HG03439 (cell line): Measurements from ENCODE around the gene RNF208.
"Not testable (repeated sequence)": the region's sequence is repeated elsewhere in the genome, so short reads cannot be mapped to it uniquely, and the experiment has no call there.

Experiments
- ATAC-seq: cut with Tn5 transposase; IDR thresholded peaks from one replicate; pipeline ENCODE4 v1.9.1; 2021; ENCODE audit warnings: mild to moderate bottlenecking, moderate library complexity; ENCODE audit not compliant: unreplicated experiment

The RNF208 gene, protein sequence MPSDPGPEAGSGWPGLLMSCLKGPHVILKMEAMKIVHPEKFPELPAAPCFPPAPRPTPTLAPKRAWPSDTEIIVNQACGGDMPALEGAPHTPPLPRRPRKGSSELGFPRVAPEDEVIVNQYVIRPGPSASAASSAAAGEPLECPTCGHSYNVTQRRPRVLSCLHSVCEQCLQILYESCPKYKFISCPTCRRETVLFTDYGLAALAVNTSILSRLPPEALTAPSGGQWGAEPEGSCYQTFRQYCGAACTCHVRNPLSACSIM

DNA sequence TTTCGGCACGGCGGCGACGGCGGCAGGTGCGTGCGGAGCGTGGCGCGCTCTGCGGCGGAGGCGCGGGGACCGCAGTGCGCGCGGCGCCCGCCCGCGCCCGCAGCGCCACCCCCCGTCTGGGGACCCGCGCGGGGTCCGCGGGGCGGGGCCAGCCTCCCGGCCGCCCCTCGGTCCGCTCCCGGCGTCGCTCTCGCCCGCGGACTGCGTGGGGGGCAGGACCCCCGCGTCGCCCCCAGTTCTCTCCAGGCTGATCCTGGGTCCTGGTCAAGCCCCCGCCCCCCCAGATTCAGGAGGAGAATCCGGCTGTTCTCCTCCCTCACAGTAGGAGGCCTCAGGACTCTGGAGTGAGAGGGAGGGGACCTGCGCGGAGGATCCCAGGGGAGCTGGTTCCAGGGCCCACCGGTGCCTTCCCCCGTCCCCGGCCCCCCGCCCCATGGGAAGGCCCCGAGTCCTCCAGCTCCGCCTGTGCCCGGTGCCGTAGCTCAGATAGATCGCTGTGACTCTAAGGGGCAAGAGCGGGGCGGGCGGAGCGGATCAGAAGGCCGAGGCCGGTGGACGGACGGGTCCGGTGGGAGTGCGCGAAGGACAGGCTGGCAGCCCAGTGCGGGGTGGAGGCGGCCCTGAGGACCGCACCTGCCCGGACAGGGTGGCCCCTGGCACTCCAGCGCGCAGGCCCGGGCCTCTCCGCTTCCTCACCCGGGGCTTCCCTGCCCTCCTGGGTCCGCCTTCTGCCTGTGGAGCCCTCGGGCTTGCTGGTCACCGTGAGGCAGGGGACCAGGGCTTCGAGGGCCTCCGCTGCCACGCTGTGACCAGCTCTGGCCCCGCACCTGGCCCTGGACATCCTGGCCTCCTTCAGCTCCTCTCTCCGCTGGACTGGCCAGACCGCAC lies at the start of gene RNF208:
Gene RNF208, minus strand, starts transcription at position 51 of the 888 bp plus-strand sequence. CDS start 1,028 bp downstream, outside the sequence.
- ATAC-seq: peak; percentile 11

DNA sequence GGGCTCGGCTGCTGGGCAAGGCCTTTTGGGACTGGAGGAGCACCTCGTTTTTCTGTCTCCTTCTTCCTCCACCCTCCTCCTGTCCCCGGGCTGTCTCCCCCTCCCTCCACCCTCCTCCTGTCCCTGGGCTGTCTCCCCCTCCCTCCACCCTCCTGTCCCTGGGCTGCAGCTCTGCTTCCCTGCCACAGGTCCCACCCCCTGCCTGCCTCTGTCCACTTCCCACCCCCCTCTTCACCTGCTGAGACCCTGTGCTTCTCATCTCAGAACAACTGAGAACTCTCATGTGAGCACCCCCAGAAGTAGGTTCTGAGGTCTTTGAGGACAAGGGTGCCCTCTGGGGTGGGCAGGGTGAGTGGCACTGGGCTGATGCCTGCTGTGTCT lies 49.6 kb upstream of the RNF208 start:
- no peak for ATAC-seq

DNA sequence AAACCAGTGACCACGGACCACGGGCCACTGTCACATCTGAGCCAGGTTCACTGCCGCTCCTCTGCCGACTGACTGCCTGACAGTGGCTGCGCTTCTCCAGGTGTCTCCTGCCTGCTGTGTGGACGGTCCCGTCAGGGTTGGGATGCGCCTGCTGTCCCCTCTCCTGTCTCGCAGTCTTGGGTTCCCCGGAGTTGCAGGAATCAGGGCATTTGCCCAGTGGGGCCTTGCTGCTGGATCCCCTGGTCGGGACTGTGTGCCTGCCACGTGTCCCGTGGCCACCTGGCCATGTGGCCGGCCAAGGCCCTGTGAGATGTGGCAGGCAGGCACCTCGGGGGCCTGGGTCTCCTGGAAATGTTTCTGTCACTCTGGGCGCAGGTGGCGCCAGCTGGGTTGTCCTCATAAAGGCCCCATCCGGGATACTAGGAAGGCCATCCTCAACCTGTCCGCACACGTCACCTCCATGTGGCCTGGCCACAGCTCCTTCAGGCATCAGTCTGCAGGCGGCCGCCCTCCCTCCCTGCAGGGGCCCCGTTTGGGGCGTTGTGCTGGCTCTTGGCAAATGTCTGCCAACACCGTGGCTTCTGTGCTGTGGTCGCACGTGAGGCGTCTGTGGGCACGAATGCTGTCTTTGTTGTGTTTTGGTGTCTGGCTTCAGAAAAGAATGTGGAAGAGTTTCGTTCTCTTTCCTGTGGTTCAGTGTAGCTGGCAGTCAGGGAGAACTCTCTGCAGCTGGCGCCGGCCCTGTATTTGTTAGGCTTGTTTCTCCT lies 49.1 kb upstream of the RNF208 start:
- ATAC-seq: no peak

DNA sequence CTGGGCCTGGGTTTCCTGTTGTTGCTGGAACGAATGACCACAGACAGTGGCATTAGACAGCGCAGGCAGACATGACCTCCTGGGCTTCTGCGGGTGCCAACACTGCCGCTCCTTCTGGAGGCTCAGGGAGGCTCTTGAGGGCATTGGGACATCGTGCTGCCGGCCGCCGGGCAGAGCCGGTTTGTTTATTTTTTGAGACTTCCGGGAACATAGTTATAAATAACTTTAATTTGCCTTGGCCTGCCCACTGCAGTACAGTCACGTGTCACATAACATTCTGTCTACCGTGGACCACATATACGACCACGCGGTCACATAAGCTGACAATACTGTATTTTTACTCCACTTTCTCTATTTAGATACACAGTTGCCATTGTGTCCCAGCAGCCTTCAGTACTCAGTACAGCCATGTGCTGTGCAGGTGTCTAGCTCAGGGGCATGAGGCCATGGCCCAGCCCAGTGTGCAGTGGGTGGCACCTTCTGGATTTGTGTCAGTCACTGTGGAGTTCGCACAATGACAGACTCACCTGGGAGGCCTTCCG lies 47.3 kb upstream of the RNF208 start:
- ATAC-seq: no peak

DNA sequence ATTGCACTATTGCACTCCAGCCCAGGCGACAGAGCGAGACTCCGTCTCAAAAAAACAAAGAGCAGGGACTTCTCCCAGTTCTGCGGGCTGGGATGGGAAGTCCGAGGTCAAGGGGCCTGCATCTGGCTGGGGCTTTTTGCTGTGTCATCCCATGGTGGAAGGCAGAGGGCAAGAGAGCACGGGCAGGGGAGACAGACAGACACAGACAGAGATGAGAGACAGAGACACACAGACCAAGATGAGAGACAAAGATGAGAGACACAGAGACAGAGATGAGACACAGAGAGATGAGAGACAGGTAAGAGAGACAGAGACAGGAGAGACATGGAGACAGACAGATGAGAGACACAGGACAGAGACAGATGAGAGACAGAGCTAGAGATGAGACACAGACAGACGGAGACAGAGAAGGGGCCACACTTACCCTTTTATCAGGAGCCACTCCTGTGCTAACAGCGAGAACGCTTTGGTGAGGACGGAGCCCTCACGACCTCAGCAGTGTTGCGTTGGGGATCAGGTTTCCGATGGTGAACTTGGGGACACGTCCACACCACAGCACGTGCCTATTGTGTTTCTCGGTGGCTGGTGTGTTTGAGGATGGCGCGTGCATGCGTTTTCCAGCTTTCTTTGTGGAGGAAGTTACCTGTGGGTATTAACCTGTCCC lies 46.6 kb upstream of the RNF208 start:
- ATAC-seq: no peak

DNA sequence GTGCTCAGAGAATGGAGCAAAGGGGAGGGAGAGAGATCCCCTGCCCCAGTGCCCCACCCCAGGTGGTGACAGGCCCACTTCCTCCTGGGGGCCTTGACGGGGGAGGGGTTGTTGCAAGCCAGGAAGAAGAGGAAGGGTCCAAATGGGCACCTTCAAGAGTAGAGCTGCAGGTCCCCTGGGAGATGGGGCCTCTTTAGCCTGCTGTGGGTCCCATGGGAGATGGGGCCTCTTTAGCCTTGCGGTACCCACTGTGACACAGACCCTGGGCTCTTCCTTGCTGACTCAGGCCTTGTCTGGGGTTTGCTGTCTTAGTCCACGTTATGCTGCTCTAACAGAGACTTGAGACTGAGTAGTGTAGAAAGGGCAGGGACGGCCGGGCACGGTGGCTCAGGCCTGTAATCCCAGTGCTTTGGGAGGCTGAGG lies 45.9 kb upstream of the RNF208 start:
- ATAC-seq: no peak

DNA sequence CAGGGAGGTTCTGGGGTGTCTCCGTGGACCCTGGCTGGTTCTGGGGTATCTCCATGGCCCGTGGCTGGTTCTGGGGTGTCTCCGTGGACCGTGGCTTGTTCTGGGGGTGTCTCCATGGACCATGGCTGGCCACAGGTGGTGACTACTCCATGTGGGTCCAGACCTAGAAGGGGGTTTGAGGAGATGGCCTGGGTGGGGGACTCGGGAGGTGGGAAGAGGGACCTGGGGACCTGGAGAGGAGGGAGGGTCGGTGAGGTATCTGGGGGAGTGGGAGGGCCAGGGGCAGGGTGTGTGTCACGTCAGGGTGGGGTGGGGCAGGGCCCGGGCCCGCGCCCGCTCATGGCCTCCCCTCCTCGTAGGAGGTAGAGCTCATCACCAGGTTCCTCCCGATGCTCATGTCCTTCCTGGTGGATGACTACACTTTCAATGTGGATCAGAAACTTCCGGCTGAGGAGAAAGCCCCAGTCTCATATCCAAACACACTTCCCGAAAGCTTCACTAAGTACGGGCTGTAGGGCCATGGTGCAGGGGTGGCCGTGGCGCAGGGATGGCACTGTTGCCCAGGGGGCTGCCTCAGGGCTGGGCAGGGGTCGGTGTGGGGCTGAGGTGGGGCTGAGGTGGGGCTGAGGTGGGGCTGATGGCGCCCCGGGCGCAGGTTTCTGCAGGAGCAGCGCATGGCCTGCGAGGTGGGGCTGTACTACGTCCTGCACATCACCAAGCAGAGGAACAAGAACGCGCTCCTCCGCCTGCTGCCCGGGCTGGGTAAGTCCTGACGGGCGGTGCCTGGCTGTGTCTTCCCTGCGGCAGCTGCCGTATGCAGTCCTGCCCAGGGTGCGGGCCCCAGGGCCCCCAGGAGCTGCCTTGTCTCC lies 44.8 kb upstream of the RNF208 start:
- no peak for ATAC-seq

DNA sequence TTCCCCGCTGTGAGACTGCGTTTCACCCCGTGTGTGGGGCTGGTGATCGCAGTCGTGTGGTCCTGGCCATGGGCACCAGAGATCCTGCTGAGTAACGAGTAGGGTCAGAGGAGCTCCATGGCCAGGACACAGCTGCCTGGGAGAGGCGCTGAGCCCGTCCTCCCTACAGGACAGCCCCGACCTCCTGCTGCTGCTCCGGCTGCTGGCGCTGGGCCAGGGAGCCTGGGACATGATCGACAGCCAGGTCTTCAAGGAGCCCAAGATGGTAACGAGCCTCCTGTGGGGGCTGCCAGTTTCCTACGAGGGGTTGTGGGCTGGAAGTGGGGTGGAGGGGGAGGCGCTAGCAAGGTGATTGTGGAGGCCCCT lies 44.1 kb upstream of the RNF208 start:
- ATAC-seq: no peak

DNA sequence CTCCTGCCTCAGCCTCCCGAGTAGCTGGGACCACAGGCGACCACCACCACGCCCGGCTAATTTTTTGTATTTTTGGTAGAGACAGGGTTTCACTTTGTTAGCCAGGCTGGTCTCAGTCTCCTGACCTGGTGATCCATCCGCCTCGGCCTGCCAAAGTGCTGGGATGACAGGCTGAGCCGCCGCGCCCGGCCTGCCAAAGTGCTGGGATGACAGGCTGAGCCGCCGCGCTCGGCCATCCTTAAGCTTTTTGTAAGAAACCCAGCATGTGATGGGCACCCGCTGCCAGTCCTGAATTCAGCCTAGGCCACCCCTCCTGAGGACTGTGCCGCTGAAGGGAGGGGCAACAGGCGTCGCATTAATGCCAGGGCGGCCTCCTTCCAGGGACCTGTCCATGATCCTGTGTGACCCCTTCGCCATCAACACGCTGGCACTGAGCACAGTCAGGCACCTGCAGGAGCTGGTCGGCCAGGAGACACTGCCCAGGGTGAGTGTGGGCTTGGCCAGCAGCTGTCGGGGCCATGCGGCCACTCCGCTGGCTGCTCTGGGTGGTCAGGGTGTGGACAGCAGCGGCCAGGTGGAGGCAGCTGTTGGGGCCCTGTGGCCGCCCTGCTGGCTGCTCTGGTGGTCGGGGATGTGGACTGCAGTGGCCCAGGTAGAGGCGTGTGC lies 43.6 kb upstream of the RNF208 start:
- no peak for ATAC-seq

DNA sequence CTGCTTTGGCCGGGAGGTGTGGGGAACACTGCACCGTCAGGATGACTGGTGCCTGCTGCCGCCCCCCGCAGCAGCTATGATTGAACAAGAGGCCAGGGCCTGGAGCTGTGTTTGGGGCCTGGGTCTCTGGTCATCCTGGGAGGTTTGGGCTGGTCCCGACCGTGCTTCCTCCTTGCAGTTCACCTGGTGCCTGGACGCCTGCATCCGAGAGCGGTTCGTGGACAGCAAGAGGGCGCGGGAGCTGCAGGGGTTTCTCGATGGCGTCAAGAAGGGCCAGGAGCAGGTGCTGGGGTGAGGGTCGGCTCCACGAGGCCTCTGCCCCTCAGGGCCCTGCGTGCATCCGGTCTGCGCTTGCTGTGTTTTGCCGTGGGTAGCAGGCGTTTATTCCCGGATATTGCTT lies 42.0 kb upstream of the RNF208 start:
- no peak for ATAC-seq

DNA sequence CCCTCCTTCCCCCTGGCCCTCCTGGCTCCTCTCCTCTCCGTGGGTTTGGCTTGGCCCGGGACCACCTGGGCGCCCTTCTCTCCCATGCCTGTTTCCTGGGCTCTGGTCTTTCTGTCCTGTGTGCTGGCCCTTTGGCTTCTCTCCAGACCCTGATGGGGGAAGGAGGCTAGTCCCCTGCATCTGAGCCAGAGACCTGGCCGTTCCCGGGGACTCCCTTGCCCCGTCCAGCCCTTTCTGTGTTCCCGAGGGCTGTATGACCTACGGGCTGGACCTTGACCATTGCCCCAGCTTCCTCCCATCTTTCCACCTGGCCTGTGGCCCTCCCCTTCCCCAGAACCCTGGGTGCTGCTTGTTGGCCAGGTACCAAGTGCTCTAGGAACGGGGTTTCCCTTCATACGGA lies 41.5 kb upstream of the RNF208 start:
- ATAC-seq: no peak

DNA sequence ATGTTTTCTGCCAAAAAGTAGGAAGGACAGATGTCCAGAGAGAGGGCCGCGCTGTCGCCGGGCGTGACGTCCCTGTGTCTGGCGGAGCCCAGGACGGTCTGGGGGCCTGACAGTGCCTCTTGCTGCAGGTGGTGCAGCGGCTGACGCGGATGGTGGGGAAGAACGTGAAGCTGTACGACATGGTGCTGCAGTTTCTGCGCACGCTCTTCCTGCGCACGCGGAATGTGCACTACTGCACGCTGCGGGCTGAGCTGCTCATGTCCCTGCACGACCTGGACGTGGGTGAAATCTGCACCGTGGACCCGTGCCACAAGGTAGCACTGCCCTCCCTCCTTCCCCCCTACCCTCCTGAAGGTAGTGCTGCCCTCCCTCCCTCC lies 40.9 kb upstream of the RNF208 start:
- ATAC-seq: no peak

DNA sequence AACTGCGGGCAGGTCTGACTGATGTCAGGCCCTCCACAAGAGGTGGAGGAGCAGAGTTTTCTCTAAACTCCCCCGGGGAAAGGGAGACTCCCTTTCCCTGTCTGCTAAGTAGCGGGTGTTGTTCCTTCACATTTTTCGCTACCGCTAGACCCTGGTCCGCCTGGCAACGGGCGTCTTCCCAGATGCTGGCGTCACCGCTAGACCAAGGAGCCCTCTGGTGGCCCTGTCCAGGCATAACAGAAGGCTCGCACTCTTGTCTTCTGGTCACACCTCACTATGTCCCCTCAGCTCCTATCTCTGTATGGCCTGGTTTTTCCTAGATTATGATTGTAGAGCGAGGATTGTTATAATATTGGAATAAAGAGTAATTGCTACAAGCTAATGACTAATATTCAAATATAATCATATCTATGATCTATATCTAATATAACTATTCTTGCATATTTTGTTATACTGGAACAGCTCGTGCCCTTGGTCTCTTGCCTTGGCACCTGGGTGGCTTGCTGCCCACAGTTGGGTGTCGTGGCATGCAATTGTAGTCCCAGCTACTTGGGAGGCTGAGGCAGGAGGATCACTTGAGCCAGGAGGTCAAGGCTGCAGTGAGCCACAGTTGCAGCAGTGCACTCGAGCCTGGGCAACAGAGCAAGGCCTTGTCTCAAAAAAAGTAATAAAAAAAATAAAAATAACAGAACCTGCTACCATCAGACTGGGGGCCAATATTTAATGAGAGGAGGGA lies 40.3 kb upstream of the RNF208 start:
- ATAC-seq: not testable (repeated sequence)

DNA sequence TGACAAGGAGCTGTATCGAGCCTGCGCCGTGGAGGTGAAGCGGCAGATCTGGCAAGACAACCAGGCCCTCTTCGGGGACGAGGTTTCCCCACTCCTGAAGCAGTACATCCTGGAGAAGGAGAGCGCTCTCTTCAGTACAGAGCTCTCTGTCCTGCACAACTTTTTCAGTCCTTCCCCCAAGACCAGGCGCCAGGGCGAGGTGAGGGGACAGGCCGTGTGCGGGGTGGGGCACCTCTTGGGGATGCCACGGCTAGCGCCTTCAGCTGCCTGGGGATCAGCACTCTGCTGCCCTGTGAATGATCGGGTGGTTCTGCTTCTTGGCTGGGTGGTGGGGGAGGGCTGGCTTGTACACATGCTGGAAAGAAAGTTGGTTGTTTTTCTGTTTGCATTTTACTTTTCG lies 34.8 kb upstream of the RNF208 start:
- ATAC-seq: no peak

DNA sequence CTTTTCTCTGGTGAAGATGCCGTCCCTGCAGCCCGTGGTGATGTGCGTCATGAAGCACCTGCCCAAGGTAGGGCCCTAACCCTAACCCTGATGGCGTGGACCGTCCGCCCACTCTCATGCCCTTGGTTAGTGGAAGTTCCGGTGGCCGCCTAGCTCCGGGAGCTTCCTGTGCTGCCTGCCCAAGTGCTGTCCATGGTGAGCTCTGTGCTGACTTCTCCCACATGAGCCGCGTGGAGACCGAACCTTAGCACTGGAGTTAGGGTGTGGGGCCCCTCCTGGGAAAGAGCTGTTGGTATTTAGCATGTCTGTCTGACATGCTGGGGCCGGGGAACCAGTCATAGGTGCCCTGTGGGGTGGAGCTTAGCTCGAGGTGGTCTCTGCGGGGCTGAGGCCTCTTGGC lies 34.3 kb upstream of the RNF208 start:
- no peak for ATAC-seq

DNA sequence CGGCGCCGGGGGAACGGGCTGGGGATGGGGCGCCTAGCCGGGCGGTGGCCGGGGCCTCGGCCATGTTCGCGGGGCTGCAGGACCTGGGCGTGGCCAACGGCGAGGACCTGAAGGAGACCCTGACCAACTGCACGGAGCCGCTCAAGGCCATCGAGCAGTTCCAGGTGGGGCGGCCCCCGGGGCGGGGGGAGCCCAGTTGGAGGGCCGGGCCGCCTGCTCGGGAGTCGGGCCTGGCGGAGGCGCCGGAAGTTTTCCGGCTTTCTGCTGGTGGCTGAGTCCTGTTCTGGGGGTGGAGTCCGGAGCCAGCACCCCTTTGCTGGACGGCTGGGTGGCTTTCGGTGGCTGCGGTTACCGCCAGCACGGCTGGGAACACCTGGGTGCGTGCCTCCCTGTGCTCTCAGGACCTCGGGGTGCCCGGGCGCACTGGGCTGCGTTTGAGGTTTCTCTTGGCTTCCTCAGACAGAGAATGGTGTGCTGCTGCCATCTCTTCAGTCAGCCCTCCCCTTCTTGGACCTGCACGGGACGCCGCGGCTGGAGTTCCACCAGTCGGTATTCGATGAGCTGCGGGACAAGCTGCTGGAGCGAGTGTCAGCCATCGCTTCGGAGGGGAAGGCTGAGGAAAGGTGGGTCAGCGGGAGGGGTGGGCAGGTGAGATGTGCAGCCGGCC lies 33.5 kb upstream of the RNF208 start:
- ATAC-seq: peak; percentile 42

DNA sequence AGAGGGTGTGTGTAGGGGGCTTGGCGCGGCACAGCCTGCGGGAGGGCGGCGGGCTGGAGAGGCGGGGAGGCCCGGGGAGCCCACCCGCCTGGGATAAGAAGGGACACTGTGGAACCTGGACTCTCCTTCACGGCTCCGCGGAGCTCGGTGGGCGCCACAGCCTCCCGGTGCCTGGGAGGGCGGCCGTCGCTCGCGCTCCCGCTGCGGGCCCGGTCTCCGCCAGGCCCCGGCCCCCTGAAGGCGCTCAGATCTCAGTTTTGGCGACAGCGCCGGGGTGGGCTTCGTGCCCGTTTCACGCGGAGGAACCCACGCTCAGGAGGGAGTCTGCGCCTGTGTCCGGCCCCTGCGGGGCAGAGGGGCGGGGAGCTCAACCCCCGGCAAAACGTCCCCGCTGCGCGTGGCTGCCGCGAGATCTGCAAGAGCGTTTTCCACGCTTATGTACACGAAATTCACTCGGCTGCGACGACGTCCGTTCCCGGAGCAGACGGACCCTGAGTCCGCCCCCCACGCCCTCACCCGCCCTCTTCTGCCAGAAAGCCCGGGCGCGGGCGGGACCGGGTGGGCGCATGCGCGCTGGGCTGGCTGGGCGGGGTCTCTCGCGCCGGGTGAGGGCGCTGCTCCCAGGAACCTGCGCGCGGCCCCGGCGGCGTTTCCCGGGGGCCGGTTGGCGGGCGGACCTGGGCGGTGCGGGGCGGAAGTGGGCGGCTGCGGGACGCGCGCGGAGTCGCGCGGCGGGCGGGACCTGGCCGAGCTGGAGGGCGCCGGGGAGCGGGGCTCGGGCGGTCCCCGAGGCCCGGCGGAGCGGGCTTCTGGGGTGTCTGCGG lies 32.8 kb upstream of the RNF208 start, which contains the start of gene NELFB:
Gene NELFB, plus strand, starts transcription at position 704 of the 824 bp plus-strand sequence.
- ATAC-seq: peak; percentile 59
